LHCN-M2 (cell line): ENCODE results near the gene AIF1L. TPM values are rescaled to one million over a fixed set of nuclear protein-coding genes. Genes with fewer than 3 reads are reported as not detected.

Experiments used
- DNase-seq: peaks from one replicate; pipeline ENCODE4 v3.0.0-alpha.2; 2012; ENCODE audit warnings: low read depth
- total RNA-seq: library from RNA; depleted of rRNA; stranded (reverse); fragments of >200 nt; gene quantifications from 2 replicates; pipeline ENCODE4 v1.2.3, GENCODE V29; 2014; rRNA removed

AIF1L gene
- total RNA-seq, 1 experiment from 2014 or later, result not detected

- DNase-seq, result no peak
These were observed 69.2 kb downstream of the AIF1L start for GRCh38 chr9:131165523-131165922.

- DNase-seq, result no peak
These were observed 70.9 kb downstream of the AIF1L start for GRCh38 chr9:131167146-131167692.

GRCh38 chr9:131167936-131168335, 71.6 kb downstream of the AIF1L start:
- DNase-seq, result no peak

- no peak for DNase-seq
These were observed 73.4 kb downstream of the AIF1L start for GRCh38 chr9:131169563-131170240.

Other genes with a start within 250 kb of the AIF1L start
- gene QRFP, start 199.7 kb upstream of the AIF1L start, total RNA-seq, result not detected in 2 replicates
- gene FIBCD1, start 157.3 kb upstream of the AIF1L start, total RNA-seq, result 0.51 and 1.7 TPM in 2 replicates
- gene LAMC3, start 87.4 kb upstream of the AIF1L start, total RNA-seq, result not detected in 2 replicates
- 18.0 and 21.5 TPM in 2 replicates for gene NUP214, start 29.1 kb downstream of the AIF1L start, total RNA-seq
- gene FAM78A, start 180.0 kb downstream of the AIF1L start, total RNA-seq, result 0.58 and 1.7 TPM in 2 replicates
- gene PLPP7, start 193.2 kb downstream of the AIF1L start, total RNA-seq, result 19.9 and 22.4 TPM in 2 replicates